ENCODE results near the gene GRAMD2B.
"Not testable (repeated sequence)": the region's sequence is repeated elsewhere in the genome, so short reads cannot be mapped to it uniquely, and the experiment has no call there.

The GRAMD2B gene

DNA sequence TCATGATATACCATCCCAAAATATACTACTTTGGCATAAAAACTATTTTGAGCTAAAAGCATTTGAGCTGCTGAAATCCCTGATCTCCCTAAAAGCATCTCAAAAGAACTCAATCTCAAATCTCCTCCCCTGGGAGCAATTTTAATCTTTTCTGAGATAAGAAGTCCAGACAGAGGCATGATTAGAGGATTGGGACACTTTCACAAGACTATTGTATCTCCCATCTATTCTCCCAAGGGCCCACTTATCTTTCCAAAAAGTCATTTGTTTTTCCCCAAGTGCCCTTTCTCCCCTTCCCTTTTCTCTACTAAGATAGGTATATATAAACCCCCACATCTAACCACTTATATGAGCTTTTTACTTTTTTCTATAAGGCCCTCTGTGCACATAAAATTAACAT lies 92.1 kb downstream of the GRAMD2B start:
- DNase-seq: no peak

DNA sequence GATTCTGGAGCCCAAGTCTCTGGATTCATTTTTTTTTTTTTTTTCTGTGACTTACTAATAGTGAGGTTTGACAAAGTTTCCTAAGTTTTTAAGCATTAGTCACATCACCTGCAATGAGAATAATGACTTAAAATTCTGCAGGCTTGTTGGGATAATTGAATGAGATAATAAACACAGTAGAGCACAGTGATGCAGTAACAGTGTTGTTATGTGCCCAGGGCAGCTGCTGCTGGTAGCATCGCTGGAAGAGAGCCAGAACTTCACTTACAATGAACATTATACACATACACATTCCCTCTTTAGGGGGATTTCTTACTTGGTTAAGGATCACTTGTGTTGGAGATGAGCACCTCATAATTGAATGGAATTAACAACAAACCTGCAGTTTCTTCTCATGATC lies 92.9 kb downstream of the GRAMD2B start:
- no peak for DNase-seq

DNA sequence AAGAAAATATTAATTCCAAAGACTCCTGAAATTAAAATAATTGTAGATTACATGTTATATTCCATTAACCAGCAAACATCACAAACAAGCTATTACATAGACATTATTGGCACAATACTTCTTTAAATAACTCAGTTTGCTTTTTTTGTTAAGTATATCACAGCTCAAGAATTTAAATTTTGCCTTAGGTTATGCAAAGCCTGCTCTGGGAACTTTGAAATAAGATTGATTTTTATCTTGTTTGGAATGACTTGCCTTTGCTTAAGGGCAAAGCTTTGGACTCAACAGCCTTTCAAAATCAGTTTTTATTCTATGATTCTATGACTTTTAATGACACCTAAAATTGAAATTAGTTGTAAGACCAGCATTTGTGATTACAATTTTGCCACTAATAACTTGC lies 93.6 kb downstream of the GRAMD2B start:
- no peak for DNase-seq

GRCh38 chr5:126519223-126519622 lies 96.0 kb downstream of the GRAMD2B start:
- DNase-seq: not testable (repeated sequence)

DNA sequence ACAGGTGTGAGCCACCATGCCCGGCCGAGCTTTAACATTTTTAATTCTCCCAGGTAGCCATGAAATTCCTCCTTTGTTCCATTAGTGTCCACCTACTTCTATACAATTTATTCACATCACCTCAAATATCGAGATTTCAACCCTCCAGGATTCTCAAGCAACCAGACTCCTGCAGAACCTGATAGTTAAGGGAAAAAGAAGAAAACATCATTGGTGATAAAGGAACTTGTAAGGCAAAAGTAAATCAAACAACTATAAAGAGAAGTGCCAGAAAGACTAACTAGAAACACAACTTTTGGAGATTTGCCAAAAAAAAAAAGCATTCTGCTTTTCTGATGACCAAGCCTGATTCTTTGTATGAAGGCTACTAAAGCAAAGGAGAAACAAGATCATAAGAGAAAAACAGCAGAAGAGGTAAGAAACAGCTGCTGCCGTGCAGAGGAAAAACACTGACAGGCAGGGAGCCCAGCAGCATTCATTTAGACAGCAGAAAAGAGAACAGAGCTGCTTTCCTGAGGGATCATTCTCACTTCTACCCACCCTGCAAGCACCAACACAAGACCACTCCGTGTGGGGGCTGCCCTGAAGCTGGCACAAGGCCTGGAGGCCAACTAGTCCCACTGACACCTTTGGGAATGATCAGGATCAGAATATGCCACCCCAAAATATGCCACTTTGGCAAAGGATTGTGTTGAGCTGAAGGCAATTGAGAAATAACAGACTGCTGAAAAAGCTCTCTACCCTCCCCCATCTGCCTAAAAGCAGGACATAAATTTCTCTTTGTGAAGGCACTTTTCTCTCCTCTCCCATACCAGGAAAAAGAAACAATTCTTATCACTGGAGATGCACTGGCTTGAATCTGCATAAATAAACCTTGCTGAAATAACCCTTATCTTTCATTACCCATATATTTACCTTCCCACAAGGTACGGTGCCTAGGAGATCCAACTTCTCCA lies 96.7 kb downstream of the GRAMD2B start:
- DNase-seq: no peak

DNA sequence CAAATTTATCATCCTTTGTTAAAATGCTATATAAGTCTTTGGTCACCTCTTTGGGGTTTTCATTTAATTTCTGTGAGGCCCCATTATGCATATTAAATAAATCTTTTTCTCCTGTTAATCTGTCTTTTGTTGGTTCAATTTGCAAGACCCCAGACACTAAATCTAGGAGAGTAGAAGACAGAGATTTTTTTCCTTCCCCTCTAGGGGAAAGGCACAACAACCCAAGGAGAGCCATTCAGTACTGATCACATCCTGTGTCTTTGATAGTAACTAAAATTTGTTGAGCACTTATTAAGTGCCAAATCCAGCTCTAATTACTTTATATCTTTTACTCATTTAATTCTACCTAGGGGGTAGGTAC lies 97.4 kb downstream of the GRAMD2B start:
- no peak for DNase-seq

- no peak for DNase-seq
These were observed 97.9 kb downstream of the GRAMD2B start for GRCh38 chr5:126521130-126521529.

- no peak for DNase-seq
These were observed 100.8 kb downstream of the GRAMD2B start for GRCh38 chr5:126523818-126524510.

GRCh38 chr5:126525630-126526245 lies 102.5 kb downstream of the GRAMD2B start:
- no peak for DNase-seq

DNA sequence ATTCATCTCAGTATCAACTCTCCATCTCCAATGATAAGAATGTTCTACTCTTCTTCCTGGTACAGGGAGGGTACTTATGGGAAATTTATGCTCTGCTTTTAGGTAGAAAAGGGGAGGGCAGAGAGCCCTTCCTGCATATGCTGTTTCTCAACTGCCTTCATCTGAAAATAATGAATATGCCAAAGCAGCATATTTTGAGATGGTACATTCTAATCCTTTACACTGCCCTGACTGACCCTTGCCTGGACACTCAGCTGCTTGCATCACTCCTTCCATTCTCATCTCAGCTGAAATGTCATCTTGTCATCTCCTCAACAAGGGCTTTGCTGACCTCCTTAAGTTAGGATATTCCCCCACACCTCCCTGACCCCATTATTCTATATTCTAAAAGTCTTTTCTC lies 103.3 kb downstream of the GRAMD2B start:
- DNase-seq: no peak

DNA sequence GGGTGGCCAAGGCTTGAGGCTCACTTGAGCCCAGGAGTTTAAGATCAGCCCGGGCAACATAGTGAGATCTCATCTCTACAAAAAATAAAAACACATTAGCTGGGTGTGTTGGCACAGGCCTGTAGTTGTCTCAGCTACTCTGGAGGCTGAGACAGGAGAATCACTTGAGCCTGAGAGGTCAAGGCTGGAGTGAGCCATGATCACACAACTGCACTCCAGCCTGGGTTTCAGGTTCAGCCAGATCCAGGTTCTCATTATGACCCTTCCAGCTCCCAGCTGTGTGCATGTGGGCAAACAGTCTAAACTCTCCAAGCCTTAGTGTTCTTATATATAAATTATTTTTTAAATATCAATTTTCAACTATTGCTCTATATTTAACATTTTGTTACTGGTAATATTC lies 103.9 kb downstream of the GRAMD2B start:
- DNase-seq: no peak

DNA sequence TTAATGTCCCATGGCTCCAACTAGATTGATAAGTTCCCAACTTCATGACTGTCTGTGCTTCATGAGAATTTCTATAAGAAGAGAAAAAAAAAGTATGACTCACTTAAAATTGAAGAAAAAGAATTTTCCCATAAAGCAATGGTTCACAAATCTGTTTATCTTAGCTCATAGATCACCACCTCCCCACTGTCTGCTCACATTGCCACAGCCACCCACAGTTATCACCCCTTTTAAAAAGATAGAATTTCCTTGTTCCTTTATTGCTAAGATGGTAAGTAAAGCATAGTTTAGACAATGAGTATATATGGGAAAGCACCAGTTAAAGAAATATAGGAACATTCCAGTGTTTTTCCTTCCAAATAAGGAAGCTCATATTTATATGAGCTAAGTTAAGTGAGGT lies 104.7 kb downstream of the GRAMD2B start:
- DNase-seq: no peak

DNA sequence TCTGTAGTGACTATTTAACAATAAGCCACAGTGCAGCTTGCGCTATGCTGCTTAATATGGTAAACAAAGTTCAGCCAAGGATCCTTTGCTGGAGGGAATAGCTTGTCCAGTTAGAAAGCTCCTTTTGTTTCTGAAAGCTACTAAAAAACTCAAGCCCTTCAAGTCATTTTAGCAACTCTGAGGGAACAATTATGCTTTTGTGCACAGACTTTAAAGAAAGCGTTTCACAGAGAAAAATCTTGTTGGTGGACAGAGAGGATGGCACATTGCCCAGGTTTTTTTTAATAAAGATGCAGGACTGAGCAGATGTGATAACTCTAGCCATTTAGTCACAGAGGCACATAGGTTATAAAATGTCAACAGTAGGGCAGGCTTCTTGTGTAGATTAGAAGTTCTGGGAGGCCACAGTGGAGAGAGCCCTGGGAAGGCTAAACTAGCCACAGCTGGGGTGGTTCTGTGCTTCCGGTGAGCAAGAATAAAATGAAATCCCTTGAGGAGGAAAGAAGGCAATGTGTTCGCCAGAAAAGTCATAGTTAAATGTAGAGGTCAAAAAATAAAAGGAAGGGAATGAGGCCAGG lies 108.4 kb downstream of the GRAMD2B start:
- no peak for DNase-seq

GRCh38 chr5:126534553-126534952 lies 111.3 kb downstream of the GRAMD2B start:
- no peak for DNase-seq

GRCh38 chr5:126535856-126536545 lies 112.8 kb downstream of the GRAMD2B start:
- no peak for DNase-seq

DNA sequence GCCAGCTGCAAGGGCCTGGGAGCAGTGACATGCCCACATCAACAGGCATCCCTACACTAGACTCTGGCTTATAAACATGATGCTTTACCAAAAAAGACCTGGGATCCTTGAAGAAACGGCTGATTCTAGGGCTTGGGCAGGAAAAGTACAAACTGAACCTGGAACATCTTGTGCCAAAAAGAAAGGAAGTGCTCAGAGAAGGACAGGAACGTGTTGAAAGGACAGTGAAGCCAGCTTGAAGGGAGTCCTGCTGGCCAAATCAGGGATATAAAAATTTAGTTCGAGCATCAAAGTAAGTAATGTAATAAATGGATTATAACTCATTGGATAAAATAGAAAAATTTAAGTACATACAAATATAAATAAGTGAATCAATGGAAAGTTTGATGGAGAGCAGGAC lies 113.7 kb downstream of the GRAMD2B start:
- no peak for DNase-seq

- DNase-seq: no peak
These were observed 115.4 kb downstream of the GRAMD2B start for GRCh38 chr5:126538579-126538978.

- DNase-seq: no peak
These were observed 117.4 kb downstream of the GRAMD2B start for GRCh38 chr5:126540631-126541030.

DNA sequence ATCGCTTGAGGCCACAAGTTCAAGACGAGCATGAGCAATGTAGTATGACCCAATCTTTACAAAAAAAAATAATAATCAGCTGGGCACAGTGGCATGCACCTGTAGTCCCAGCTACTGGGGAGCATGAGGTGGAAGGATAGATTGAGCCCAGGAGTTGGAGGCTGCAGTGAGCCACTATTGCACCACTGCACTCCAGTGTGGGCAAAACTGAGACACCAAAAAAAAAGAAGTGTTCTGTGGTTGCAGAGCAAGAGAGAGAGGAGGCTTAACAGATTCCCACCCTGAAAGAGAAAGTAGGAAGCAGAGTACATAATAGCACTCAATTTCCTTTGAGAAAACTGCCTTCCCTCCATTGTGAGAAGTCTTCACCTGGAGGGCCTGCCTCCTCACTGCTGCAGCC lies 119.2 kb downstream of the GRAMD2B start:
- DNase-seq: no peak

DNA sequence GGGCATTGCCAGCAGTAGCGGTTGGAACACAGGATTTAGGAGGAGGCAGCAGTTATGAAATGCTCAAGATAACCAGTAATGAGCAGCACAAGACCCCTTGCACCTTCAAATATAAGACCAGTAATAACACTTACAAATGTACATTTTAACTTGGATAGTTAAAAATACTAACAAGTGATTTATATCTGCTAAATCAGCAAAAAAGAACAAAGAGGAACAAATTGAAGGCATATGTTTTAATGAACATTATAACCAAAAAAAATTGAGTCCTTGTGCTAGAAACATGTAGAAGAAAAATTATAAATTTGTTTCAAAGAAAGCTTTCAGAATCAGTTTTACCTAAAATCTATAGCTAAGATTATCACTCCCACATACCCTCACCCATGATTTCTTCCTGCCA lies 119.8 kb downstream of the GRAMD2B start:
- DNase-seq: no peak

- no peak for DNase-seq
These were observed 120.5 kb downstream of the GRAMD2B start for GRCh38 chr5:126543660-126544059.
